Measurements from ENCODE around the gene PIM2.

PIM2 gene

DNA sequence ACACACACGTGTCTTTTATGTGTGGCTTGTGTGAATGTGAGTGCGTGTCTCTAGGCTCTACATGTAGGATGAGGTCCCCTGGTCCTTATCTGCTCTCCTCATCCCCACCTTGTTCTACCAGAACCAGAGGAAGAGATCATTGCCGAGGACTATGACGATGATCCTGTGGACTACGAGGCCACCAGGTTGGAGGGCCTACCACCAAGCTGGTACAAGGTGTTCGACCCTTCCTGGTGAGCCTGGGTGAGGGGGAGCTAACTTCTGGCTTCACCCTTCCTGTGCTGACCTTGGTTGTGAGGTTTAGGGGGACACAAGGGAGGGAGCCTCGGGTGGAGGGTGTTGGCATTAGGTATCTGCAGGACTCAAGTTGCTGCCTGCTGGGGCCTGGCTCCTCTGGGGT is 17.8 kb downstream of the PIM2 start:
- Histone ChIP-seq H3K36me3 (ENCODE audit: low read length) (no peaks in the 10 kb centered on the region), H4K20me1 (ENCODE audit: low read depth, low read length) (no peaks in the 10 kb centered on the region), H3K27ac (ENCODE audit: low read depth, low read length) (no peak overlapping the region), H3K9ac (ENCODE audit: low read length) (no peak overlapping the region), H3K4me2 (ENCODE audit: low read depth, low read length, poor library complexity, severe bottlenecking) (no peak overlapping the region), H3K27me3 (ENCODE audit: low read length) (no peaks in the 10 kb centered on the region), H3K9me3 (ENCODE audit: insufficient read depth, low read length) (no peaks in the 10 kb centered on the region), H3K4me3 (ENCODE audit: insufficient read depth, low read length, poor library complexity, severe bottlenecking) (no peak overlapping the region), H3F3A (ENCODE audit: insufficient read depth) (peaks cover 5% of the 10 kb centered on the region), H3K9me2 (replicated peaks; ENCODE audit: insufficient read depth, low read length) (no peaks in the 10 kb centered on the region), H2AFZ (ENCODE audit: low read depth, low read length, severe bottlenecking) (no peak overlapping the region), H3K79me2 (ENCODE audit: insufficient read depth, low read length) (peaks cover 22% of the 10 kb centered on the region)
- TF ChIP-seq EZH2phosphoT487 (conservative IDR thresholded peaks at IDR 0.05; ENCODE audit: low read length) = no peak
- TF ChIP-seq, protein P1, sequence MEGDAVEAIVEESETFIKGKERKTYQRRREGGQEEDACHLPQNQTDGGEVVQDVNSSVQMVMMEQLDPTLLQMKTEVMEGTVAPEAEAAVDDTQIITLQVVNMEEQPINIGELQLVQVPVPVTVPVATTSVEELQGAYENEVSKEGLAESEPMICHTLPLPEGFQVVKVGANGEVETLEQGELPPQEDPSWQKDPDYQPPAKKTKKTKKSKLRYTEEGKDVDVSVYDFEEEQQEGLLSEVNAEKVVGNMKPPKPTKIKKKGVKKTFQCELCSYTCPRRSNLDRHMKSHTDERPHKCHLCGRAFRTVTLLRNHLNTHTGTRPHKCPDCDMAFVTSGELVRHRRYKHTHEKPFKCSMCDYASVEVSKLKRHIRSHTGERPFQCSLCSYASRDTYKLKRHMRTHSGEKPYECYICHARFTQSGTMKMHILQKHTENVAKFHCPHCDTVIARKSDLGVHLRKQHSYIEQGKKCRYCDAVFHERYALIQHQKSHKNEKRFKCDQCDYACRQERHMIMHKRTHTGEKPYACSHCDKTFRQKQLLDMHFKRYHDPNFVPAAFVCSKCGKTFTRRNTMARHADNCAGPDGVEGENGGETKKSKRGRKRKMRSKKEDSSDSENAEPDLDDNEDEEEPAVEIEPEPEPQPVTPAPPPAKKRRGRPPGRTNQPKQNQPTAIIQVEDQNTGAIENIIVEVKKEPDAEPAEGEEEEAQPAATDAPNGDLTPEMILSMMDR (IDR thresholded peaks at IDR 0.05; ENCODE audit: insufficient read depth, low read length, poor library complexity, severe bottlenecking) = no peak

DNA sequence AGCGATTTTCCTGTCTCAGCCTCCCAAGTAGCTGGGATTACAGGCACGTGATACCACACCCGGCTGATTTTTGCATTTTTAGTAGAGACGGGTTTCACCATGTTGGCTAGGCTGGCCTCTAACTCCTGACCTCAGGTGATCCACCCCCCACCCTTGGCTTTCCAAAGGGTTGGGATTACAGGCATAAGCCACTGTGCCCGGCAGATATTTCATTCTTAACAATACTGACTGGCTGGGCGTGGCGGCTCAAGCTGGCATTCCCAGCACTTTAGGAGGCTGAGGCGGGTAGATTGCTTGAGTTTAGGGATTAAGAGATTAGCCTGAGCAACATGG is 19.8 kb downstream of the PIM2 start:
- no peaks in the 10 kb centered on the region for H3K36me3 ChIP-seq (ENCODE audit: low read length)
- peak overlapping the region; percentile 87 for H3K4me3 ChIP-seq (ENCODE audit: insufficient read depth, low read length, poor library complexity, severe bottlenecking)
- peak overlapping the region; percentile 68 for H3K4me2 ChIP-seq (ENCODE audit: low read depth, low read length, poor library complexity, severe bottlenecking)
- H3K79me2 ChIP-seq (ENCODE audit: insufficient read depth, low read length) = peaks cover 22% of the 10 kb centered on the region
- no peak for TF ChIP-seq EZH2phosphoT487 (conservative IDR thresholded peaks at IDR 0.05; ENCODE audit: low read length)
- TF ChIP-seq, protein P1 (IDR thresholded peaks at IDR 0.05; ENCODE audit: insufficient read depth, low read length, poor library complexity, severe bottlenecking) = no peak
- H3K27ac ChIP-seq (ENCODE audit: low read depth, low read length) = peak overlapping the region; percentile 88; the same call in 1 of the 2 replicates
- H3K9ac ChIP-seq (ENCODE audit: low read length) = peak overlapping the region; percentile 93
- no peaks in the 10 kb centered on the region for H3K9me3 ChIP-seq (ENCODE audit: insufficient read depth, low read length)
- peaks cover 5% of the 10 kb centered on the region; the same call in 1 of the 2 replicates for H3F3A ChIP-seq (ENCODE audit: insufficient read depth)
- H4K20me1 ChIP-seq (ENCODE audit: low read depth, low read length) = no peaks in the 10 kb centered on the region
- H3K27me3 ChIP-seq (ENCODE audit: low read length) = no peaks in the 10 kb centered on the region
- H3K9me2 ChIP-seq (replicated peaks; ENCODE audit: insufficient read depth, low read length) = no peaks in the 10 kb centered on the region
- no peak overlapping the region for H2AFZ ChIP-seq (ENCODE audit: low read depth, low read length, severe bottlenecking)

DNA sequence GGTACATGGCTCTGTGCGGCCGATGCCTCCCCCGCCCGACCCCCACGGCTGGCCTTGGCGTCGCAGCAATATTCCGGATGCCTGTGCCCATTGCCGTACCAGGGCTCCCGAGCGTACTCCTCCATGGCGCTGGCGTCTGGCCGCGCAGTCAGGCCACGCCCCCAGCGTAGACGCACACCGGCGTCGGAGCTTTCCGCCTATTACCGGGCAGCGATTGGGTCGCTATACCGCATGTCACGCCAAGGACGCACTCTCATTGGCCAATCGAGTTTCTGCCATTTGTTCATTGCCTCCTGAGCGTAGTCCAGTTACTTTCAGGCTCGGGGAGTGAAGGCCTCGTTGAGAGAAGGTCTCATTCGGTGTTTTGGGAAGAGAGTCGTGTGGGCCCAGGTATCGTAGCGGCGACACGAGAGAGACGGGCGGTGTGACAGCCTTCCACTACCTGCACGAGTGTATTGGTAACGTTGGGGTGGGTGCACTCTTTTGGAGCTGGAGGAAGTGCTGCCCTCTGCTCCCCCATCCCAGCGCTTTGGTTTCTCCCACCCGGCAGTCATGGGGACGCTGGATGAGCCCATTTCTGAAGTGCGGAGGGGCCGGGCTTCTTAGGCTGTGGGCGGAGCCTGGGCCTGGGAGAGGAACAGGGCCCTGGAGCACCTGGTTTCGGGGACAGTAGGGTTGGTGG is 21.1 kb downstream of the PIM2 start, which contains the start of the genes PQBP1 and TIMM17B:
PQBP1 (plus strand) TSS at position 306 of the 682 bp plus-strand sequence. CDS start 580 bp downstream, outside the sequence.
TIMM17B (minus strand) TSS at position 144 of the 682 bp plus-strand sequence; CDS start at position 125, 19 bp downstream.
- H3K4me2 ChIP-seq (ENCODE audit: low read depth, low read length, poor library complexity, severe bottlenecking) = peak within 1 kb of the TSS; percentile 68
- no peaks in the 10 kb centered on the region for H3K27me3 ChIP-seq (ENCODE audit: low read length)
- H2AFZ ChIP-seq (ENCODE audit: low read depth, low read length, severe bottlenecking) = peak within 1 kb of the TSS; percentile 43
- peak within 1 kb of the TSS; percentile 93 for H3K9ac ChIP-seq (ENCODE audit: low read length)
- no peaks in the 10 kb centered on the region for H3K9me2 ChIP-seq (replicated peaks; ENCODE audit: insufficient read depth, low read length)
- peaks cover 5% of the 10 kb centered on the region; the same call in 1 of the 2 replicates for H3F3A ChIP-seq (ENCODE audit: insufficient read depth)
- no peaks in the 10 kb centered on the region for H3K9me3 ChIP-seq (ENCODE audit: insufficient read depth, low read length)
- H3K4me3 ChIP-seq (ENCODE audit: insufficient read depth, low read length, poor library complexity, severe bottlenecking) = peak within 1 kb of the TSS; percentile 87
- TF ChIP-seq, protein P1 (IDR thresholded peaks at IDR 0.05; ENCODE audit: insufficient read depth, low read length, poor library complexity, severe bottlenecking) = no peak
- TF ChIP-seq EZH2phosphoT487 (conservative IDR thresholded peaks at IDR 0.05; ENCODE audit: low read length) = no peak
- H3K36me3 ChIP-seq (ENCODE audit: low read length) = no peaks in the 10 kb centered on the region
- H3K79me2 ChIP-seq (ENCODE audit: insufficient read depth, low read length) = peaks cover 22% of the 10 kb centered on the region
- H4K20me1 ChIP-seq (ENCODE audit: low read depth, low read length) = no peaks in the 10 kb centered on the region
- H3K27ac ChIP-seq (ENCODE audit: low read depth, low read length) = peak within 1 kb of the TSS; percentile 88

Measured in SU-DHL-6 (cell line).